G401.6 (cell line): ENCODE results near the gene RELN.
A peak's percentile ranks its signal among the peaks of the same experiment; 100 is the strongest.
"Not testable (repeated sequence)": the region's sequence is repeated elsewhere in the genome, so short reads cannot be mapped to it uniquely, and the experiment has no call there.

Source experiments
- FAIRE-seq: peaks from 2 replicates; lab custom pipeline; 2012; peaks lifted over from hg19 to GRCh38; lab: Jason Lieb, UNC

RELN gene

GRCh38 chr7:103547451-103548284 is 441.8 kb downstream of the RELN start:
- FAIRE-seq, result no peak

- no peak for FAIRE-seq
Measured at GRCh38 chr7:103542470-103542869, 447.0 kb downstream of the RELN start.

GRCh38 chr7:103541947-103542346 is 447.5 kb downstream of the RELN start:
- FAIRE-seq, result no peak

- no peak for FAIRE-seq
Measured at GRCh38 chr7:103541026-103541425, 448.4 kb downstream of the RELN start.

- no peak for FAIRE-seq
Measured at GRCh38 chr7:103540338-103540737, 449.1 kb downstream of the RELN start.

GRCh38 chr7:103539875-103540274 is 449.6 kb downstream of the RELN start:
- no peak for FAIRE-seq

GRCh38 chr7:103538964-103539709 is 450.3 kb downstream of the RELN start:
- FAIRE-seq, result no peak

GRCh38 chr7:103533761-103534160 is 455.7 kb downstream of the RELN start:
- no peak for FAIRE-seq

GRCh38 chr7:103532955-103533354 is 456.5 kb downstream of the RELN start:
- no peak for FAIRE-seq

GRCh38 chr7:103528152-103528551 is 461.3 kb downstream of the RELN start:
- FAIRE-seq, result no peak

- no peak for FAIRE-seq
Measured at GRCh38 chr7:103525937-103526336, 463.5 kb downstream of the RELN start.

GRCh38 chr7:103524042-103524907 is 465.2 kb downstream of the RELN start:
- peak; percentile 48 for FAIRE-seq

- FAIRE-seq, result no peak
Measured at GRCh38 chr7:103521937-103522336, 467.5 kb downstream of the RELN start.

- no peak for FAIRE-seq
Measured at GRCh38 chr7:103504505-103505135, 484.8 kb downstream of the RELN start.

GRCh38 chr7:103501206-103501605 is 488.3 kb downstream of the RELN start:
- FAIRE-seq, result no peak

GRCh38 chr7:103499976-103500375 is 489.5 kb downstream of the RELN start:
- no peak for FAIRE-seq

GRCh38 chr7:103487419-103487818 is 502.0 kb downstream of the RELN start:
- FAIRE-seq, result no peak

GRCh38 chr7:103486873-103487272 is 502.6 kb downstream of the RELN start:
- FAIRE-seq, result not testable (repeated sequence)

GRCh38 chr7:103480771-103481170 is 508.7 kb downstream of the RELN start:
- FAIRE-seq, result no peak

- FAIRE-seq, result no peak
Measured at GRCh38 chr7:103474956-103475355, 514.5 kb downstream of the RELN start.

- FAIRE-seq, result no peak
Measured at GRCh38 chr7:103469095-103469948, 520.1 kb downstream of the RELN start.
